K562 (cell line): ENCODE measurements around the gene GMDS. TPM values are rescaled to one million over a fixed set of nuclear protein-coding genes. Genes with fewer than 3 reads are reported as not detected.

ENCODE experiments used
- CBFB ChIP-seq: sonication (generic); formaldehyde crosslinking; IDR thresholded peaks from 2 replicates; pipeline ENCODE4 v1.4.0; 2020; ENCODE audit warnings: mild to moderate bottlenecking, missing genetic modification reagents
- CTCFL ChIP-seq: IDR thresholded peaks from 2 replicates; pipeline ENCODE4 v1.6.1; 2011; ENCODE audit warnings: borderline replicate concordance, low read depth, mild to moderate bottlenecking, moderate library complexity, low read length; ENCODE audit not compliant: insufficient read depth, poor library complexity, severe bottlenecking
- FOXP4 ChIP-seq: sonication (generic); formaldehyde crosslinking; IDR thresholded peaks from 2 replicates; pipeline ENCODE4 v1.8.0; 2022; ENCODE audit warnings: mild to moderate bottlenecking, missing genetic modification reagents, borderline replicate concordance
- GABPA ChIP-seq: fragments of 200-800 bp; sonication (Bioruptor generic); conservative IDR thresholded peaks from 2 replicates; pipeline ENCODE4 v1.6.1; 2016; ENCODE audit warnings: low read depth, missing genetic modification characterization, missing compliant biosample characterization
- HMG20B ChIP-seq: fragments of 250-450 bp; sonication (Bioruptor Pico); IDR thresholded peaks from 2 replicates; pipeline ENCODE4 v1.5.0; 2021; ENCODE audit warnings: mild to moderate bottlenecking
- POLR2A ChIP-seq: fragments of 450-650 bp; conservative IDR thresholded peaks from 2 replicates; pipeline ENCODE4 v1.6.1; 2016
- SAP30 ChIP-seq: fragments of 200-600 bp; sonication (generic); IDR thresholded peaks from 2 replicates; pipeline ENCODE4 v1.6.1; 2012; ENCODE audit warnings: borderline replicate concordance, low read depth, mild to moderate bottlenecking, moderate library complexity, low read length, control low read depth, inconsistent platforms; ENCODE audit not compliant: insufficient read depth, poor library complexity, severe bottlenecking
- TRIM24 ChIP-seq, 2 experiments: fragments of 450-650 bp; IDR thresholded peaks; 2 replicates each; pipeline ENCODE4 v1.6.1; 2016
- U2AF1 ChIP-seq: fragments of 200-400 bp; formaldehyde crosslinking; optimal IDR thresholded peaks from 2 replicates; pipeline ENCODE3; 2017; ENCODE audit warnings: mild to moderate bottlenecking, low read depth, low read length, moderate library complexity
- ZNF12 ChIP-seq: sonication (generic); formaldehyde crosslinking; IDR thresholded peaks from 2 replicates; pipeline ENCODE4 v1.4.0; 2020; ENCODE audit warnings: mild to moderate bottlenecking, missing genetic modification reagents
- ZNF184 ChIP-seq: sonication (generic); formaldehyde crosslinking; IDR thresholded peaks from 2 replicates; pipeline ENCODE4 v1.5.0; 2020; ENCODE audit warnings: missing genetic modification reagents
- ZNF655 ChIP-seq: fragments of 250-450 bp; sonication (Bioruptor Pico); IDR thresholded peaks from 2 replicates; pipeline ENCODE4 v1.5.0; 2021
- polyA plus RNA-seq, 8 experiments: library from polyadenylated mRNA; depleted of rRNA in 4 of 8; stranded (reverse) in 5 of 8; unstranded in 3 of 8; fragments of >200 nt; fragmentation: Nextera tagmentation in 2 of 8; fragmentation: Illumina TruSeq in 1 of 8; extraction: Ambion mirVana in 2 of 8; extraction: Trizol in 1 of 8; gene quantifications; 2 replicates each; pipeline versions ENCODE4 v1.2.1 to v1.2.3, GENCODE V29; 2011 to 2014; ENCODE audit warnings: inconsistent platforms in 1 of 8, missing spikeins in 1 of 8
- total RNA-seq, 7 experiments: library from RNA; depleted of rRNA in 6 of 7; stranded (reverse); fragments of >200 nt in 6 of 7; fragmentation: Illumina TruSeq in 2 of 7; extraction: Trizol in 2 of 7; gene quantifications; 2 replicates each; pipeline versions ENCODE4 v1.2.1 to v1.2.3, GENCODE V29; 2011 to 2021; ENCODE audit warnings: low replicate concordance in 1 of 7

GMDS gene
- total and polyA plus RNA-seq, 9 of the 15 experiments (the other 6 are each of a cell fraction or from before 2014, with no cell fraction given) = 0.48 to 31.8 (median 13.4) TPM

- TF ChIP-seq CTCFL (no peak), ZNF184 (no peak), TRIM24 (IDR thresholded peaks at IDR 0.05) (no peak), SAP30 (no peak), U2AF1 (no peak), ZNF12 (no peak), HMG20B (CRISPR knock-in tag) (no peak), FOXP4 (no peak), CBFB (CRISPR knock-in tag) (no peak), ZNF655 (CRISPR knock-in tag) (no peak), POLR2A (no peak), GABPA (tag) (no peak)
- TF ChIP-seq, all 486 proteins: peak for 0
Measured at GRCh38 chr6:1841136-1841535, 404.3 kb downstream of the GMDS start (continued).
